Keratinocyte (primary cell): ENCODE results near the gene HOXC12. TPM values are rescaled to one million over a fixed set of nuclear protein-coding genes. Genes with fewer than 3 reads are reported as not detected.

Source experiments
- DNase-seq: peaks from one replicate; pipeline ENCODE4 v3.0.0-alpha.2; 2011; ENCODE audit warnings: low read depth, missing footprints, low spot score
- FAIRE-seq: peaks from 2 replicates; lab custom pipeline; 2011; peaks lifted over from hg19 to GRCh38; lab: Jason Lieb, UNC
- H2AFZ ChIP-seq: 2 replicates; pipeline ENCODE4 v1.6.0; 2012; ENCODE audit warnings: low read length, control low read depth, inconsistent platforms; ENCODE audit not compliant: control insufficient read depth
- H3K27ac ChIP-seq: 2 replicates; pipeline ENCODE4 v1.5.1; 2011; ENCODE audit warnings: low read length; ENCODE audit not compliant: control insufficient read depth, insufficient read depth
- H3K27me3 ChIP-seq: 3 replicates; pipeline ENCODE4 v1.6.0; 2011; ENCODE audit warnings: low read length; ENCODE audit not compliant: control insufficient read depth, insufficient read depth; ENCODE audit errors: extremely low read depth
- H3K36me3 ChIP-seq, 2 experiments: 2 replicates in 1 of 2; 3 replicates in 1 of 2; pipeline ENCODE4 v1.5.1; 2011; ENCODE audit warnings: low read length in 2 of 2, mild to moderate bottlenecking in 1 of 2; ENCODE audit not compliant: control insufficient read depth in 2 of 2, insufficient read depth in 2 of 2; ENCODE audit errors: extremely low read depth in 1 of 2
- H3K4me1 ChIP-seq: 3 replicates; pipeline ENCODE4 v1.5.1; 2011; ENCODE audit warnings: low read length; ENCODE audit not compliant: control insufficient read depth, insufficient read depth; ENCODE audit errors: extremely low read depth
- H3K4me2 ChIP-seq: 3 replicates; pipeline ENCODE4 v1.6.0; 2011; ENCODE audit warnings: low read depth, low read length; ENCODE audit not compliant: control insufficient read depth, insufficient read depth; ENCODE audit errors: extremely low read depth
- H3K4me3 ChIP-seq, 3 experiments: fragments of 200-600 bp in 1 of 3; sonication (generic) in 1 of 3; 2 replicates in 2 of 3; 3 replicates in 1 of 3; pipeline ENCODE4 v1.5.1; 2011 to 2016; ENCODE audit warnings: low read length in 3 of 3, mild to moderate bottlenecking in 3 of 3, control low read depth in 2 of 3, inconsistent platforms in 1 of 3, low read depth in 1 of 3, mixed read lengths in 1 of 3, mixed run types in 1 of 3, moderate library complexity in 1 of 3; ENCODE audit not compliant: control insufficient read depth in 2 of 3, insufficient read depth in 2 of 3; ENCODE audit errors: extremely low read depth in 1 of 3
- H3K79me2 ChIP-seq: 2 replicates; pipeline ENCODE4 v1.6.0; 2012; ENCODE audit warnings: low read length; ENCODE audit not compliant: control insufficient read depth, insufficient read depth
- H3K9ac ChIP-seq: 3 replicates; pipeline ENCODE4 v1.6.0; 2011; ENCODE audit warnings: low read length; ENCODE audit not compliant: control insufficient read depth, insufficient read depth; ENCODE audit errors: extremely low read depth
- H3K9me1 ChIP-seq: 3 replicates; pipeline ENCODE4 v1.6.0; 2011; ENCODE audit warnings: low read length; ENCODE audit not compliant: control insufficient read depth, insufficient read depth; ENCODE audit errors: extremely low read depth
- H3K9me3 ChIP-seq: 2 replicates; pipeline ENCODE4 v1.5.1; 2012; ENCODE audit warnings: low read depth, low read length; ENCODE audit not compliant: control insufficient read depth
- H4K20me1 ChIP-seq: 3 replicates; pipeline ENCODE4 v1.6.0; 2011; ENCODE audit warnings: low read length; ENCODE audit not compliant: control insufficient read depth, insufficient read depth; ENCODE audit errors: extremely low read depth
- CTCF ChIP-seq, 3 experiments: IDR thresholded peaks in 1 of 3; conservative IDR thresholded peaks in 1 of 3; optimal IDR thresholded peaks in 1 of 3; 2 replicates in 2 of 3; 3 replicates in 1 of 3; pipeline versions ENCODE3 to v1.5.1; 2011; ENCODE audit warnings: low read length in 3 of 3, mild to moderate bottlenecking in 3 of 3, moderate library complexity in 2 of 3, control low read depth in 1 of 3, inconsistent platforms in 1 of 3; ENCODE audit not compliant: insufficient read depth in 2 of 3; ENCODE audit errors: extremely low read depth in 1 of 3
- EZH2 ChIP-seq: IDR thresholded peaks from one replicate; pipeline ENCODE4 v1.6.1; 2012; ENCODE audit warnings: inconsistent platforms, mild to moderate bottlenecking, low read length, moderate library complexity
- dilution Hi-C: fragments of 300-500 bp; cut with MboI; formaldehyde crosslinking; loops from one replicate; pipeline ENCODE4 v1.7.0; 2020; ENCODE audit warnings: low sequenced_read_pairs; ENCODE audit not compliant: extremely low pct_ligation_motif_present
- polyA plus RNA-seq, 5 experiments: library from polyadenylated mRNA; depleted of rRNA in 3 of 5; stranded (reverse) in 3 of 5; stranded (forward) in 1 of 5; unstranded in 1 of 5; fragments of >200 nt; gene quantifications; 1 replicate in 1 of 5; 2 replicates in 3 of 5; 3 replicates in 1 of 5; pipeline versions ENCODE4 v1.2.1 to v1.2.3, GENCODE V29; 2011 to 2012; ENCODE audit warnings: missing spikeins in 2 of 5, low read depth in 1 of 5, low replicate concordance in 1 of 5

The HOXC12 gene
- polyA plus RNA-seq, 1 donor (not counting 4 experiments of a cell fraction or from before 2014, with no cell fraction given), result 0.47 TPM

GRCh38 chr12:53989227-53990113 lies 34.8 kb downstream of the HOXC12 start:
- FAIRE-seq (peak; percentile 79), DNase-seq (no peak)
- Histone ChIP-seq H3K4me2 (peak overlapping the region; percentile 68), H3K9ac (peak overlapping the region; percentile 32), H3K9me3 (no peaks in the 10 kb centered on the region), H3K4me3 (peak overlapping the region in 2 of 3 experiments; percentile 26 to 39), H3K27me3 (no peaks in the 10 kb centered on the region), H3K36me3 (peaks cover 0 to 2% of the 10 kb centered on the region in 2 experiments), H2AFZ (no peak overlapping the region), H3K9me1 (no peaks in the 10 kb centered on the region), H3K4me1 (peaks cover 35% of the 10 kb centered on the region), H4K20me1 (no peaks in the 10 kb centered on the region), H3K27ac (no peak overlapping the region), H3K79me2 (peaks cover 93% of the 10 kb centered on the region)
- dilution Hi-C loops, result no loop called here
- no peak for TF ChIP-seq EZH2
- peak; percentile 52 to 62 (median 57) for TF ChIP-seq CTCF (optimal IDR thresholded peaks at IDR 0.05 in 1 of 3, IDR thresholded peaks at IDR 0.05 in 1 of 3, conservative IDR thresholded peaks at IDR 0.05 in 1 of 3; ENCODE audit: extremely low read depth in 1 of 3, insufficient read depth in 2 of 3, low read length in 3 of 3)

- Histone ChIP-seq H3K27ac (no peak overlapping the region), H3K36me3 (peaks cover 0 to 2% of the 10 kb centered on the region in 2 experiments), H3K9ac (no peak overlapping the region), H3K4me2 (peak overlapping the region; percentile 12), H3K9me1 (no peaks in the 10 kb centered on the region), H3K4me3 (no peak overlapping the region), H3K79me2 (peaks cover 97% of the 10 kb centered on the region), H3K27me3 (no peaks in the 10 kb centered on the region), H2AFZ (no peak overlapping the region), H3K9me3 (no peaks in the 10 kb centered on the region), H4K20me1 (no peaks in the 10 kb centered on the region), H3K4me1 (peaks cover 35% of the 10 kb centered on the region)
- no peak for TF ChIP-seq EZH2
- dilution Hi-C loops, result no loop called here
- DNase-seq (no peak), FAIRE-seq (no peak)
These were observed 35.8 kb downstream of the HOXC12 start for GRCh38 chr12:53990311-53991076.
